Fibroblast of pulmonary artery (primary cell): ENCODE measurements around the gene HSPA5.
"Not testable (repeated sequence)": the region's sequence is repeated elsewhere in the genome, so short reads cannot be mapped to it uniquely, and the experiment has no call there.

Experiments used
- DNase-seq: peaks from one replicate; pipeline ENCODE4 v3.0.0-alpha.2; 2010; ENCODE audit warnings: low read depth
- H3K4me3 ChIP-seq: replicated peaks from 2 replicates; pipeline ENCODE4 v1.5.1; 2011; ENCODE audit warnings: low read depth, mild to moderate bottlenecking, control low read depth, low read length, moderate library complexity
- TF ChIP-seq, protein P1 (sequence below): IDR thresholded peaks from 2 replicates; pipeline ENCODE4 v1.5.1; 2011; ENCODE audit warnings: mild to moderate bottlenecking, control low read depth, low read length, inconsistent platforms; ENCODE audit errors: missing control alignments

Gene HSPA5

DNA sequence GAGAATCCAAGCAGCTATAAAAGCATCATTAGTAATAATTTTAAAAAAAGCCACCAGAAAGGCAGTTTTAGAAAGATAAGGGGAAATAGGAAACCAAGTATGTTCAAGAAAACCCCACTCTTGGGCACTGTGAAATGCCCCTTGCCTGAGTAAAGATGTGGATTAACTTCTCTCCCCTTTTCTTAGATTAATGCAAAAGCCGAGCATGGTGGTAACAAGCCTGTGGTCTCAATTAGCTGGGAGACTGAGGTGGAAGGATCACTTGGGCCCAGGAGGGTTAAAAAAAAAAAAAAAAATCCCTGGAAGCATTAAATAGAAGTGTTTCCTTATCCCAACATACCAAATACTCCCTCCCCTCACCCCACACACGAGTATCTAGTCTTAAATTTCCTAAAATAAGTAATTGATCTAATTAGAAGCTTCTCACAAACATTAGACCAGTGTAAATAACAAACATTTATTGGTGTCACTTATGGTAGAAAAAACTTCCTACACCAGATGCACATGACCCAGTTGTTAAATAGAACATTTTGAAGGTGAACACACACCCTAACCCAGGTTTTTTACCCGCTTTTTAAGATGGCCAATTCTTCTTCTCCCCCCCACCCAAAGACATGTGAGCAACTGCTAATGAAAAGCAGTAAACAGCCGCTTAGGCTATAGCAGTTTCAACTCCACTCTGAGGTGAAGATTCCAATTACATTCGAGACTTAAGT lies 5.2 kb downstream of the HSPA5 start:
- DNase-seq: no peak
- TF ChIP-seq, protein P1, sequence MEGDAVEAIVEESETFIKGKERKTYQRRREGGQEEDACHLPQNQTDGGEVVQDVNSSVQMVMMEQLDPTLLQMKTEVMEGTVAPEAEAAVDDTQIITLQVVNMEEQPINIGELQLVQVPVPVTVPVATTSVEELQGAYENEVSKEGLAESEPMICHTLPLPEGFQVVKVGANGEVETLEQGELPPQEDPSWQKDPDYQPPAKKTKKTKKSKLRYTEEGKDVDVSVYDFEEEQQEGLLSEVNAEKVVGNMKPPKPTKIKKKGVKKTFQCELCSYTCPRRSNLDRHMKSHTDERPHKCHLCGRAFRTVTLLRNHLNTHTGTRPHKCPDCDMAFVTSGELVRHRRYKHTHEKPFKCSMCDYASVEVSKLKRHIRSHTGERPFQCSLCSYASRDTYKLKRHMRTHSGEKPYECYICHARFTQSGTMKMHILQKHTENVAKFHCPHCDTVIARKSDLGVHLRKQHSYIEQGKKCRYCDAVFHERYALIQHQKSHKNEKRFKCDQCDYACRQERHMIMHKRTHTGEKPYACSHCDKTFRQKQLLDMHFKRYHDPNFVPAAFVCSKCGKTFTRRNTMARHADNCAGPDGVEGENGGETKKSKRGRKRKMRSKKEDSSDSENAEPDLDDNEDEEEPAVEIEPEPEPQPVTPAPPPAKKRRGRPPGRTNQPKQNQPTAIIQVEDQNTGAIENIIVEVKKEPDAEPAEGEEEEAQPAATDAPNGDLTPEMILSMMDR: no peak
- peak overlapping the region; percentile 33 for H3K4me3 ChIP-seq

DNA sequence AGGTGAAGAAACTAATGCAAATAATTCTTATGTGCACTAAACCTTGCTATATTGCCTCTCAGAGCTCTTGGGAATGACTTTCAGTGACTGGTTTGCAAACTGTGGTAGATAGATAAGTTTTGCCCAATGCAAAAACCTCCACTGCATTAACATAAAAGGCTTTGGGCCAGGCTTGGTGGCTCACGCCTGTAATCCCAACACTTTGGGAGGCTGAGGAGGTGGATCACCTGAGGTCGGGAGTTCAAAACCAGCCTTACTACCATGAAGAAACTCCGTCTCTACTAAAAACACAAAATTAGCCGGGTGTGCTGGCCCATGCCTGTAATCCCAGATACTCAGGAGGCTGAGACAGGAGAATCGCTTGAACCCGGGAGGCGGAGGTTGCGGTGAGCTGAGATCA lies 7.0 kb downstream of the HSPA5 start:
- not testable (repeated sequence) for H3K4me3 ChIP-seq, DNase-seq

DNA sequence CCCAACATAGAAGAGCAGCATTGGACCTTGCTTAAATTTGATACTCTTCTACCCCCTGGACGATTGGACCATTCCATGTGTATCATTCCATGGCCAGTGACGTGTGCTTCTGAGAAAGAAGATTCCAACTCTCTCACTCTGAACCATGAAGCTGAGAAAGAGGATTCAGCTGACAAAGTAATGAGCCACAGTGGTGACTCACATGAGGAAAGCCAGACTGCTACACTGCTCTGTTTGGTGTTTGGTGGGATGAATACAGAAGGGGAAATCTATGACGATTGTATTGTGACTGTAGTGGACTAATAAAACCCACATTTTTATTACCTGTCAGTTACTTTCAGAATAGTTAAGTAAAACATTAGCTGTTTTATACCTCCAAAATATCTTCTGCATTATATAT lies 7.5 kb downstream of the HSPA5 start:
- H3K4me3 ChIP-seq: no peak overlapping the region
- TF ChIP-seq, protein P1: no peak
- DNase-seq: peak; percentile 95

DNA sequence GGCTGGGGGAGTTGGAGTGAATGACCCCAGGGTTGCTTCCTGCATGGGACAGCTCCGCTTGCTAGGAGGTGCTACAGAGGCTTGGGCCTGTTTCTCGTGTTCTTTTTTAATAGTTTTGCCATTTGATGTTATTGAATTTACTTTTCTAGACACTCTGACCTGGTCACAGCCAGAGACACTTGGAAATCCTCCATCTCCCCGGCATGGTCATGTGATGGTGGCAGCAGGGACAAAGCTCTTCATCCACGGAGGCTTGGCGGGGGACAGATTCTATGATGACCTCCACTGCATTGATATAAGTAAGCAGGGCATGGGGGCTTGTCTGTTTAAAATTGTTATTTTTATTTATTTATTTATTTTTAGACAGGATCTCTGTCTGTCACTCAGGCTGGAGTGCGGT lies 13.4 kb downstream of the HSPA5 start:
- no peak for DNase-seq
- H3K4me3 ChIP-seq: no peak overlapping the region
- TF ChIP-seq, protein P1: no peak

DNA sequence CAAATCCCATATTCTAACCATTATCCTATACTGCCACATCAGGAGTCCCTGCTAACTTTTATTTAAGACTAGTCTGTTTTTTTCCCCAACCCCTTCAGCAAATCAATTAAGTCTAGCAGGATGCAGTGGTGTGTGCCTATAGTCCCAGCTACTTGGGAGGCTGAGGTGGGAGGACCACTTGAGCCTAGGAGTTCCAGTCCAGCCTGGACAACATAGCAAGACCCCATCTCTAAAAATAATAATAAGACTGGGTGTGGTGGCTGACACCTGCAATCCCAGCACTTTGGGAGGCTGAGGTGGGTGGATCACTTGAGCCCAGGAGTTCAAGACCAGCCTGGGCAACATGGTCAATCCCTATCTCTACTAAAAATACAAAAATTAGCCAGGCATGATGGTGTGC lies 16.3 kb downstream of the HSPA5 start:
- H3K4me3 ChIP-seq, DNase-seq: not testable (repeated sequence)

DNA sequence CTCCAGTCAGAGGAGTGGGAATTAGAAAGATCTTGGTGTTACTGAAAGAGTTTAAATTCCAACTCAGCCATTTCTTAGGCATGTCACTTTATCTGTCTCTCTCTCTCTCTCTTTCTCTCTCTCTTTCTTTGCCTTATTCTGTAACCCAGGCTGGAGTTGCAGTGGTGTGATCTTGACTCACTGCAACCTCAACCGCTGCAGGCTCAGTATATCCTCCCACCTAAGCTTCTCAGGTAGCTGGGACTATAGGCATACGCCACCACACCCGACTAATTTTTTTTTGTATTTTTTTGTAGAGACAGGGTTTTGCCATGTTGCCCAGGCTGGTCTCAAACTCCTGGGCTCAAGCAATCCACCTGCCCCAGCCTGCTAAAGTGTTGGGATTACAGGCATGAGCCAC lies 22.5 kb downstream of the HSPA5 start:
- H3K4me3 ChIP-seq: no peak overlapping the region
- no peak for DNase-seq
- TF ChIP-seq, protein P1: no peak

DNA sequence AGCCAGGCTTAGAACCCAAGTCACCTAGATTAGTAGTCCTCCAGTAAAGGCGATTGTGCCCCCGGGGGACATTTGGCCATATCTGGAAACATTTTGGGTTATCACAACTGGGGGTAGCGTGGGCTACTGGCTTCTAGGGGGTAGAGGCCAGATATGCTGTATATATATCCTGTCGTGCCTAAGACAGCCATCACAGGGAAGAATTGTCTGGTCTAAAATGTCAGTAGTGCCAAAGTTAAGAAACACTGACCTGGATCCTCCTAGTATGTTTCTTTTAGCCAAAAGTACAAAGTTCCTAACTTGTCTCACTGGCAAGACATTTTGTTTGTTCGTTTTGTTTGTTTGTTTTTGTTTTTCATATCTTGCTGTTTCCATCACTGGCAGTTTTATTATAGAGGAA lies 27.0 kb downstream of the HSPA5 start:
- no peak for DNase-seq
- H3K4me3 ChIP-seq: no peak overlapping the region
- TF ChIP-seq, protein P1: no peak

DNA sequence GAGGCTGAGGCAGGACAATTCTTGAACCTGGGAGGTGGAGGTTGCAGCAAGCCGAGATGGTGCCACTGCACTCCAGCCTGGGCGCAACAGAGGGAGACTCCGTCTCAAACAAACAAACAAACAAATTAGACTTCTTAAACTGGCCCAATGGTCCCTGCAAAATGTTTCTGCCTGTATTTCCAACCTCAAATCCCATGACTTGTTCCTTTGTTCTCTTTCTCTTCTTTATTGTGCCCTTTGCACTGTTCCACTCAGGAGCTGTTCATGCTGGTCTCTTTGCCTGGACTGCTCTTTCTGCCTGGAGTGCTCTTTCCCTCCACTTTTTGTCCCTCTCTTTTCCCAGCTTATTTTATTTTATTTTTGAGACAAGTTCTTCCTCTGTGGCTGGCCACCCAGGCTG lies 36.7 kb downstream of the HSPA5 start:
- H3K4me3 ChIP-seq: no peak overlapping the region
- DNase-seq: no peak
- TF ChIP-seq, protein P1: no peak
